Measurements from ENCODE around the gene SLC4A11. TPM values are rescaled to one million over a fixed set of nuclear protein-coding genes. Genes with fewer than 3 reads are reported as not detected.

The SLC4A11 gene
- total RNA-seq, 1 experiment from 2014 or later, result 26.8 TPM

GRCh38 chr20:3194617-3195280 is 44.2 kb downstream of the SLC4A11 start:
- no peaks in the 10 kb centered on the region for H3K27me3 ChIP-seq (ENCODE audit: low read length)
- H3K9me2 ChIP-seq (replicated peaks; ENCODE audit: low read length), result no peaks in the 10 kb centered on the region
- DNase-seq (no peak), ATAC-seq (no peak)
- no peak overlapping the region for H3K4me2 ChIP-seq (ENCODE audit: low read length)
- H2AFZ ChIP-seq (ENCODE audit: low read length), result no peak overlapping the region
- H3K27ac ChIP-seq (ENCODE audit: low read length), result no peak overlapping the region
- POLR2A ChIA-PET (ENCODE audit: unreplicated experiment), result no interaction called here
- no peaks in the 10 kb centered on the region for H3K4me1 ChIP-seq (ENCODE audit: insufficient read depth, low read length)
- H3K4me3 ChIP-seq (ENCODE audit: low read length), result no peak overlapping the region
- no TSS peak for BruUV-seq (replicated peaks)
- no peak for TF ChIP-seq CTCF (conservative IDR thresholded peaks at IDR 0.05; ENCODE audit: low read depth, low read length)
- no peak for TF ChIP-seq EZH2phosphoT487 (IDR thresholded peaks at IDR 0.05; ENCODE audit: borderline replicate concordance, low read length)
- TF ChIP-seq EZH2 (IDR thresholded peaks at IDR 0.05; ENCODE audit: low read length, unreplicated experiment), result no peak
- no peaks in the 10 kb centered on the region for H3F3A ChIP-seq (ENCODE audit: low read length, unreplicated experiment)
- peaks cover 72% of the 10 kb centered on the region for H3K36me3 ChIP-seq (ENCODE audit: low read depth, low read length)
- intact Hi-C loops (cut with micrococcal nuclease), result no loop called here
- no peak overlapping the region for H3K9ac ChIP-seq (ENCODE audit: low read length)
- H3K79me2 ChIP-seq (ENCODE audit: low read length), result no peaks in the 10 kb centered on the region
- H3K9me3 ChIP-seq (ENCODE audit: low read length), result no peaks in the 10 kb centered on the region
- CTCF ChIA-PET, result no interaction called here
- no peaks in the 10 kb centered on the region for H4K20me1 ChIP-seq (ENCODE audit: low read length)

GRCh38 chr20:3193806-3194616 is 45.0 kb downstream of the SLC4A11 start:
- ChIA-PET CTCF (no interaction called here), POLR2A (ENCODE audit: unreplicated experiment) (no interaction called here)
- H3K4me1 ChIP-seq (ENCODE audit: insufficient read depth, low read length), result no peaks in the 10 kb centered on the region
- H3K36me3 ChIP-seq (ENCODE audit: low read depth, low read length), result peaks cover 65% of the 10 kb centered on the region
- no peak overlapping the region for H3K27ac ChIP-seq (ENCODE audit: low read length)
- no peaks in the 10 kb centered on the region for H3K27me3 ChIP-seq (ENCODE audit: low read length)
- no peak overlapping the region for H3K4me3 ChIP-seq (ENCODE audit: low read length)
- no peak for TF ChIP-seq EZH2phosphoT487 (IDR thresholded peaks at IDR 0.05; ENCODE audit: borderline replicate concordance, low read length)
- no peak for TF ChIP-seq CTCF (conservative IDR thresholded peaks at IDR 0.05; ENCODE audit: low read depth, low read length)
- TF ChIP-seq EZH2 (IDR thresholded peaks at IDR 0.05; ENCODE audit: low read length, unreplicated experiment), result no peak
- ATAC-seq (no peak), DNase-seq (no peak)
- H3K9ac ChIP-seq (ENCODE audit: low read length), result no peak overlapping the region
- H3F3A ChIP-seq (ENCODE audit: low read length, unreplicated experiment), result no peaks in the 10 kb centered on the region
- H3K79me2 ChIP-seq (ENCODE audit: low read length), result no peaks in the 10 kb centered on the region
- H3K9me3 ChIP-seq (ENCODE audit: low read length), result no peaks in the 10 kb centered on the region
- no peaks in the 10 kb centered on the region for H3K9me2 ChIP-seq (replicated peaks; ENCODE audit: low read length)
- H4K20me1 ChIP-seq (ENCODE audit: low read length), result no peaks in the 10 kb centered on the region
- no peak overlapping the region for H2AFZ ChIP-seq (ENCODE audit: low read length)
- intact Hi-C loops (cut with micrococcal nuclease), result no loop called here
- BruUV-seq (replicated peaks), result no TSS peak
- H3K4me2 ChIP-seq (ENCODE audit: low read length), result no peak overlapping the region
